K562 (cell line): ENCODE data around the gene KRTCAP2. TPM values are rescaled to one million over a fixed set of nuclear protein-coding genes. Genes with fewer than 3 reads are reported as not detected.

Source experiments
- BRCA1 ChIP-seq, 2 experiments: fragments of 450-650 bp in 1 of 2; sonication (generic) in 1 of 2; formaldehyde crosslinking in 1 of 2; IDR thresholded peaks; 2 replicates each; pipeline versions ENCODE4 v1.5.0 to v1.6.1; 2017 to 2020; ENCODE audit warnings: mild to moderate bottlenecking in 1 of 2, missing genetic modification reagents in 1 of 2
- CBX3 ChIP-seq, 2 experiments: IDR thresholded peaks; 1 replicate in 1 of 2; 2 replicates in 1 of 2; pipeline ENCODE4 v1.6.1; 2012; ENCODE audit warnings: inconsistent platforms in 2 of 2, low read length in 2 of 2, borderline replicate concordance in 1 of 2, control low read depth in 1 of 2
- MAFK ChIP-seq: IDR thresholded peaks from 2 replicates; pipeline ENCODE4 v1.6.1; 2011; ENCODE audit warnings: low read length, improper control_type of control experiment
- NRF1 ChIP-seq, 2 experiments: fragments of 450-650 bp; IDR thresholded peaks in 1 of 2; conservative IDR thresholded peaks in 1 of 2; 2 replicates each; pipeline ENCODE4 v1.6.1; 2014; ENCODE audit warnings: mild to moderate bottlenecking in 2 of 2
- POLR2B ChIP-seq: fragments of 450-650 bp; IDR thresholded peaks from 2 replicates; pipeline ENCODE4 v1.6.1; 2018; ENCODE audit warnings: low read depth; ENCODE audit not compliant: partially characterized antibody
- TGIF2 ChIP-seq: sonication (generic); formaldehyde crosslinking; IDR thresholded peaks from 2 replicates; pipeline ENCODE4 v1.8.1; 2022; ENCODE audit warnings: mild to moderate bottlenecking, missing genetic modification reagents, moderate library complexity
- XRCC4 ChIP-seq: IDR thresholded peaks from one replicate; pipeline ENCODE4 v1.6.1; 2011; ENCODE audit not compliant: insufficient read depth, insufficient read length; ENCODE audit errors: extremely low read depth
- polyA plus RNA-seq, 8 experiments: library from polyadenylated mRNA; depleted of rRNA in 4 of 8; stranded (reverse) in 5 of 8; unstranded in 3 of 8; fragments of >200 nt; fragmentation: Nextera tagmentation in 2 of 8; fragmentation: Illumina TruSeq in 1 of 8; extraction: Ambion mirVana in 2 of 8; extraction: Trizol in 1 of 8; gene quantifications; 2 replicates each; pipeline versions ENCODE4 v1.2.1 to v1.2.3, GENCODE V29; 2011 to 2014; ENCODE audit warnings: inconsistent platforms in 1 of 8, missing spikeins in 1 of 8
- total RNA-seq, 7 experiments: library from RNA; depleted of rRNA in 6 of 7; stranded (reverse); fragments of >200 nt in 6 of 7; fragmentation: Illumina TruSeq in 2 of 7; extraction: Trizol in 2 of 7; gene quantifications; 2 replicates each; pipeline versions ENCODE4 v1.2.1 to v1.2.3, GENCODE V29; 2011 to 2021; ENCODE audit warnings: low replicate concordance in 1 of 7
- TF ChIP-seq, protein P1 (sequence below), 2 experiments: fragments of 450-650 bp in 1 of 2; sonication (generic) in 1 of 2; formaldehyde crosslinking in 1 of 2; IDR thresholded peaks in 1 of 2; conservative IDR thresholded peaks in 1 of 2; 2 replicates each; pipeline versions ENCODE4 v1.6.1 to v1.8.1; 2016 to 2023; ENCODE audit warnings: mild to moderate bottlenecking in 2 of 2, moderate library complexity in 2 of 2, inconsistent platforms in 1 of 2, missing genetic modification reagents in 1 of 2
- TF ChIP-seq, protein P2 (sequence below): fragments of 450-650 bp; IDR thresholded peaks from 2 replicates; pipeline ENCODE4 v1.6.1; 2018; ENCODE audit not compliant: partially characterized antibody
- TF ChIP-seq, protein P3 (sequence below): sonication (generic); formaldehyde crosslinking; IDR thresholded peaks from 2 replicates; pipeline ENCODE4 v1.8.1; 2023; ENCODE audit warnings: mild to moderate bottlenecking, missing genetic modification reagents
- TF ChIP-seq, protein P4 (sequence below): sonication (generic); formaldehyde crosslinking; IDR thresholded peaks from 2 replicates; pipeline ENCODE4 v1.9.0; 2022; ENCODE audit warnings: mild to moderate bottlenecking, missing genetic modification reagents
- TF ChIP-seq, protein P5 (sequence below): fragments of 450-650 bp; IDR thresholded peaks from one replicate; pipeline ENCODE4 v1.6.1; 2018; ENCODE audit warnings: mild to moderate bottlenecking, moderate library complexity; ENCODE audit not compliant: partially characterized antibody
- TF ChIP-seq, protein P6 (sequence below): fragments of 450-650 bp; IDR thresholded peaks from 2 replicates; pipeline ENCODE4 v1.6.1; 2017; ENCODE audit warnings: mild to moderate bottlenecking, moderate library complexity

KRTCAP2 gene
- total and polyA plus RNA-seq, 9 of the 15 experiments (the other 6 are each of a cell fraction or from before 2014, with no cell fraction given) = 126 to 436 (median 244) TPM

DNA sequence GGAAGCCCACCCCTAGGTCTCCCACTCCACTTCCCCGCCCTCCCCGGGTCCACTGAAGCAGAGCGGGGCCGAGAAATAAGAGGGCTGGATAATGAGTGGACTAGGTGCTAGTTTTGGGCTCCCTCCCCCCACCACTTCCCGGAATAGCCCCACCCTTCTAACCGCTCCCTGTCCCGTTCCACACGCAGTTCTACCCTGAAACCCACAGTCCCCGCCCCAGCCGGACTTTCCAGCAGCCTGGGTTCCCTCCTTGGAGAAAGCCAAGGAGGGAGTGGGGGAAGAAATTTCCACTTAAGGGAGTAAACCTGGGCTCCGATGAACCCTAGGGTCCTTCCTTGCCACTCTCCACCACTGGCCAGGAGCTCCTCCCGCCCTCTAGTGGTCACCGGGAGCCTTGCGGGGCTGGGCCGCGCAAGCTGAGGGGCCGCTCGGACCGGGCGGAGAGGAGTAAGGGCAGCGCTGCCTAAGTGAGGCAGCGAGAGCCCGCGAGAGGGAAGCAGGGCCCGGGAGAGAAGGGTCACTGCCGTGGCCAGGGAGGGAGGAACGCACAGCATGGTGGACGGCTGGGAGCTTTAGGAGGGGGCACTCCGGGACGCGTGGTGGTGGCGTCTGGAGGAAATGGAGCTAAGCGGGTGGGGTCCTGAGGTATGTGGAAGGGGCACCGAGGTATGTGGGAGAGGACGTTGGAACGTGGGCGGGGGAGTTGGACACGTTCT is 20.3 kb upstream of the KRTCAP2 start (continued):
- TF ChIP-seq, protein P1, sequence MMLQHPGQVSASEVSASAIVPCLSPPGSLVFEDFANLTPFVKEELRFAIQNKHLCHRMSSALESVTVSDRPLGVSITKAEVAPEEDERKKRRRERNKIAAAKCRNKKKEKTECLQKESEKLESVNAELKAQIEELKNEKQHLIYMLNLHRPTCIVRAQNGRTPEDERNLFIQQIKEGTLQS (IDR thresholded peaks at IDR 0.05) = no peak
- TF ChIP-seq, protein P1 (CRISPR knock-in tag; conservative IDR thresholded peaks at IDR 0.05) = peak; percentile 43; the same call in 1 of the 2 replicates
- TF ChIP-seq XRCC4 (no peak), POLR2B (peak; percentile 87), MAFK (no peak), CBX3 (IDR thresholded peaks at IDR 0.05; ENCODE audit: borderline replicate concordance in 1 of 2, low read length in 2 of 2) (no peak), NRF1 (conservative IDR thresholded peaks at IDR 0.05 in 1 of 2, IDR thresholded peaks at IDR 0.05 in 1 of 2) (peak; percentile 69 to 76), TGIF2 (CRISPR knock-in tag) (0 out of 2 replicates have a peak, but pooled peaks have one; percentile 24), BRCA1 (IDR thresholded peaks at IDR 0.05) (no peak), BRCA1 (CRISPR knock-in tag; IDR thresholded peaks at IDR 0.05) (no peak)
- TF ChIP-seq, protein P2, sequence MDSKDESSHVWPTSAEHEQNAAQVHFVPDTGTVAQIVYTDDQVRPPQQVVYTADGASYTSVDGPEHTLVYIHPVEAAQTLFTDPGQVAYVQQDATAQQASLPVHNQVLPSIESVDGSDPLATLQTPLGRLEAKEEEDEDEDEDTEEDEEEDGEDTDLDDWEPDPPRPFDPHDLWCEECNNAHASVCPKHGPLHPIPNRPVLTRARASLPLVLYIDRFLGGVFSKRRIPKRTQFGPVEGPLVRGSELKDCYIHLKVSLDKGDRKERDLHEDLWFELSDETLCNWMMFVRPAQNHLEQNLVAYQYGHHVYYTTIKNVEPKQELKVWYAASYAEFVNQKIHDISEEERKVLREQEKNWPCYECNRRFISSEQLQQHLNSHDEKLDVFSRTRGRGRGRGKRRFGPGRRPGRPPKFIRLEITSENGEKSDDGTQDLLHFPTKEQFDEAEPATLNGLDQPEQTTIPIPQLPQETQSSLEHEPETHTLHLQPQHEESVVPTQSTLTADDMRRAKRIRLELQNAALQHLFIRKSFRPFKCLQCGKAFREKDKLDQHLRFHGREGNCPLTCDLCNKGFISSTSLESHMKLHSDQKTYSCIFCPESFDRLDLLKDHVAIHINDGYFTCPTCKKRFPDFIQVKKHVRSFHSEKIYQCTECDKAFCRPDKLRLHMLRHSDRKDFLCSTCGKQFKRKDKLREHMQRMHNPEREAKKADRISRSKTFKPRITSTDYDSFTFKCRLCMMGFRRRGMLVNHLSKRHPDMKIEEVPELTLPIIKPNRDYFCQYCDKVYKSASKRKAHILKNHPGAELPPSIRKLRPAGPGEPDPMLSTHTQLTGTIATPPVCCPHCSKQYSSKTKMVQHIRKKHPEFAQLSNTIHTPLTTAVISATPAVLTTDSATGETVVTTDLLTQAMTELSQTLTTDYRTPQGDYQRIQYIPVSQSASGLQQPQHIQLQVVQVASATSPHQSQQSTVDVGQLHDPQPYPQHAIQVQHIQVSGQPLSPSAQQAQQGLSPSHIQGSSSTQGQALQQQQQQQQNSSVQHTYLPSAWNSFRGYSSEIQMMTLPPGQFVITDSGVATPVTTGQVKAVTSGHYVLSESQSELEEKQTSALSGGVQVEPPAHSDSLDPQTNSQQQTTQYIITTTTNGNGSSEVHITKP = peak; percentile 47
- TF ChIP-seq, protein P3, sequence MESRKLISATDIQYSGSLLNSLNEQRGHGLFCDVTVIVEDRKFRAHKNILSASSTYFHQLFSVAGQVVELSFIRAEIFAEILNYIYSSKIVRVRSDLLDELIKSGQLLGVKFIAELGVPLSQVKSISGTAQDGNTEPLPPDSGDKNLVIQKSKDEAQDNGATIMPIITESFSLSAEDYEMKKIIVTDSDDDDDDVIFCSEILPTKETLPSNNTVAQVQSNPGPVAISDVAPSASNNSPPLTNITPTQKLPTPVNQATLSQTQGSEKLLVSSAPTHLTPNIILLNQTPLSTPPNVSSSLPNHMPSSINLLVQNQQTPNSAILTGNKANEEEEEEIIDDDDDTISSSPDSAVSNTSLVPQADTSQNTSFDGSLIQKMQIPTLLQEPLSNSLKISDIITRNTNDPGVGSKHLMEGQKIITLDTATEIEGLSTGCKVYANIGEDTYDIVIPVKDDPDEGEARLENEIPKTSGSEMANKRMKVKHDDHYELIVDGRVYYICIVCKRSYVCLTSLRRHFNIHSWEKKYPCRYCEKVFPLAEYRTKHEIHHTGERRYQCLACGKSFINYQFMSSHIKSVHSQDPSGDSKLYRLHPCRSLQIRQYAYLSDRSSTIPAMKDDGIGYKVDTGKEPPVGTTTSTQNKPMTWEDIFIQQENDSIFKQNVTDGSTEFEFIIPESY = no peak; the same call in 1 of the 2 replicates
- TF ChIP-seq, protein P4, sequence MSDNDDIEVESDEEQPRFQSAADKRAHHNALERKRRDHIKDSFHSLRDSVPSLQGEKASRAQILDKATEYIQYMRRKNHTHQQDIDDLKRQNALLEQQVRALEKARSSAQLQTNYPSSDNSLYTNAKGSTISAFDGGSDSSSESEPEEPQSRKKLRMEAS (CRISPR knock-in tag) = peak; percentile 9; the same call in 1 of the 2 replicates
- TF ChIP-seq, protein P5, sequence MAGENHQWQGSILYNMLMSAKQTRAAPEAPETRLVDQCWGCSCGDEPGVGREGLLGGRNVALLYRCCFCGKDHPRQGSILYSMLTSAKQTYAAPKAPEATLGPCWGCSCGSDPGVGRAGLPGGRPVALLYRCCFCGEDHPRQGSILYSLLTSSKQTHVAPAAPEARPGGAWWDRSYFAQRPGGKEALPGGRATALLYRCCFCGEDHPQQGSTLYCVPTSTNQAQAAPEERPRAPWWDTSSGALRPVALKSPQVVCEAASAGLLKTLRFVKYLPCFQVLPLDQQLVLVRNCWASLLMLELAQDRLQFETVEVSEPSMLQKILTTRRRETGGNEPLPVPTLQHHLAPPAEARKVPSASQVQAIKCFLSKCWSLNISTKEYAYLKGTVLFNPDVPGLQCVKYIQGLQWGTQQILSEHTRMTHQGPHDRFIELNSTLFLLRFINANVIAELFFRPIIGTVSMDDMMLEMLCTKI = no peak
- TF ChIP-seq, protein P6, sequence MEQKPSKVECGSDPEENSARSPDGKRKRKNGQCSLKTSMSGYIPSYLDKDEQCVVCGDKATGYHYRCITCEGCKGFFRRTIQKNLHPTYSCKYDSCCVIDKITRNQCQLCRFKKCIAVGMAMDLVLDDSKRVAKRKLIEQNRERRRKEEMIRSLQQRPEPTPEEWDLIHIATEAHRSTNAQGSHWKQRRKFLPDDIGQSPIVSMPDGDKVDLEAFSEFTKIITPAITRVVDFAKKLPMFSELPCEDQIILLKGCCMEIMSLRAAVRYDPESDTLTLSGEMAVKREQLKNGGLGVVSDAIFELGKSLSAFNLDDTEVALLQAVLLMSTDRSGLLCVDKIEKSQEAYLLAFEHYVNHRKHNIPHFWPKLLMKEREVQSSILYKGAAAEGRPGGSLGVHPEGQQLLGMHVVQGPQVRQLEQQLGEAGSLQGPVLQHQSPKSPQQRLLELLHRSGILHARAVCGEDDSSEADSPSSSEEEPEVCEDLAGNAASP = no peak
